ENCODE measurements around the gene RNU6-1. TPM values are rescaled to one million over a fixed set of nuclear protein-coding genes. Genes with fewer than 3 reads are reported as not detected.

Gene RNU6-1
- total RNA-seq, 4 donors from 2014 or later = not detected

GRCh38 chr15:67838789-67839332 lies 984 bp downstream of the RNU6-1 start:
- intact Hi-C loops (cut with DNase I) = loop anchor here (5.0 to 10.0 kb wide), 2 partner anchors 317 to 894 kb away; partner anchors contain the start of gene C15orf61
- Histone ChIP-seq H3K27me3 (peaks cover 6 to 30% (median 16%) of the 10 kb centered on the region in 4 donors), H3K27ac (peak overlapping the region in 3 of 4 donors; percentile 24 to 98 (median 98)), H3K9me3 (no peaks in the 10 kb centered on the region), H3K4me3 (peak overlapping the region in 3 of 4 donors; percentile 71 to 93 (median 84)), H3K4me1 (peaks cover 30 to 59% (median 39%) of the 10 kb centered on the region in 3 donors), H3K36me3 (no peaks in the 10 kb centered on the region)
- no peak for DNase-seq
- TF ChIP-seq POLR2A (IDR thresholded peaks at IDR 0.05) = no peak
- peak in 1 of 6 experiments; percentile 15 for TF ChIP-seq CTCF (IDR thresholded peaks at IDR 0.05)
- 12 to 14% methylated on average over 9 to 25 of the region's 25 CpGs for WGBS, 2 donors

DNA sequence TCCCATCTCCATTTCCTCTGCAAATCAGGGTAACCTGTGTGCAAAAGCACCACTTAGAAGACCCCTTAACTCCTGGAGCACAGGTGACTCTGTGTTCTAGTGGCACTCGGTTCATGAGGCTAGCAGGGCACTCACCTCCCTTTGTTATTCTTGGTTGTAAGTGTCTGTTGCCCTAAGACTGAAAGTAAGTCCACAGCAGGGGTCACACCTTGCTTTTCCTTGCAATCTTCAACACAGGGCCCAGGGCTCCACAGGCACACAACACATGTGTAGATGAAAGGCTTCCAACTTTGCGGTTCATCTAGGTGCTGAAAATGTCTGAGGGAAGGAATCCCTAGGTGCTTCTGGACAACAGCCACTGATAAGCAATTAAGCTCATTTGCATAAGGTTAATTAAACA lies 2.9 kb downstream of the RNU6-1 start:
- intact Hi-C loops (cut with DNase I) = loop anchor here (5.0 to 10.0 kb wide), 2 partner anchors 315 to 892 kb away; partner anchors contain the start of gene C15orf61
- DNase-seq = no peak
- peaks cover 15 to 49% (median 35%) of the 10 kb centered on the region in 4 donors for H3K27me3 ChIP-seq
- WGBS, 2 donors = 58 to 65% methylated on average over 2 of the region's 2 CpGs
- H3K27ac ChIP-seq = no peak overlapping the region
- no peak for TF ChIP-seq POLR2A (IDR thresholded peaks at IDR 0.05)
- TF ChIP-seq CTCF (IDR thresholded peaks at IDR 0.05) = no peak
- H3K36me3 ChIP-seq = no peaks in the 10 kb centered on the region
- peaks cover 44 to 74% (median 52%) of the 10 kb centered on the region in 3 donors for H3K4me1 ChIP-seq
- H3K4me3 ChIP-seq = no peak overlapping the region
- H3K9me3 ChIP-seq = no peaks in the 10 kb centered on the region

- WGBS, 2 donors = 0 to 37% methylated on average over 4 to 8 of the region's 8 CpGs
- Histone ChIP-seq H3K4me3 (peak overlapping the region; percentile 23 to 68 (median 46)), H3K27me3 (peaks cover 15 to 54% (median 37%) of the 10 kb centered on the region in 4 donors), H3K36me3 (no peaks in the 10 kb centered on the region), H3K9me3 (no peaks in the 10 kb centered on the region), H3K27ac (no peak overlapping the region), H3K4me1 (peaks cover 44 to 72% (median 52%) of the 10 kb centered on the region in 3 donors)
- DNase-seq = no peak
- peak; percentile 55 to 86 (median 68) for TF ChIP-seq CTCF (IDR thresholded peaks at IDR 0.05)
- no peak for TF ChIP-seq POLR2A (IDR thresholded peaks at IDR 0.05)
- intact Hi-C loops (cut with DNase I) = loop anchor here (5.0 to 10.0 kb wide), 2 partner anchors 314 to 892 kb away; partner anchors contain the start of gene C15orf61
These were observed 3.4 kb downstream of the RNU6-1 start for GRCh38 chr15:67836477-67836876.

DNA sequence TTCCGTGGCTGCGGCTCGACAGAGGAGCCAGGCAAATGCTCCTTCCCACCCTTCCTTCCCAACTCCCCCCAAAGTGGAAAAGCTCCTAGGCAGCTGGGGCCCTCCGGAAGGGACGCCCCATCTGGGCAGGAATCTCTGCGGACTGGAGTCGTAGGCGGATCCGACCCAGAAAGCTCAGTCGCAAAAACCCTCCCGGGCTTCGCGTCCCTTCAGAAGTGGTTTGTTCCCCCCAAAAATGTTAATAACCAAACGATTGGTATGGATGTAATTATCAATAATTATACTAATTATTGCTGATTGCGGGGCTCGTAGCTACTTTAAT lies 3.8 kb downstream of the RNU6-1 start:
- H3K27me3 ChIP-seq = peaks cover 15 to 58% (median 39%) of the 10 kb centered on the region in 4 donors
- intact Hi-C loops (cut with DNase I) = loop anchor here (5.0 to 10.0 kb wide), 2 partner anchors 314 to 891 kb away; partner anchors contain the start of gene C15orf61
- H3K27ac ChIP-seq = no peak overlapping the region
- no peaks in the 10 kb centered on the region for H3K36me3 ChIP-seq
- WGBS, 2 donors = 2 to 5% methylated on average over 10 to 16 of the region's 16 CpGs
- peaks cover 44 to 68% (median 48%) of the 10 kb centered on the region in 3 donors for H3K4me1 ChIP-seq
- H3K9me3 ChIP-seq = no peaks in the 10 kb centered on the region
- TF ChIP-seq CTCF (IDR thresholded peaks at IDR 0.05) = no peak
- no peak for TF ChIP-seq POLR2A (IDR thresholded peaks at IDR 0.05)
- H3K4me3 ChIP-seq = peak overlapping the region; percentile 23 to 68 (median 46)
- no peak for DNase-seq
